ENCODE data around the gene FAM76B.

Gene FAM76B

DNA sequence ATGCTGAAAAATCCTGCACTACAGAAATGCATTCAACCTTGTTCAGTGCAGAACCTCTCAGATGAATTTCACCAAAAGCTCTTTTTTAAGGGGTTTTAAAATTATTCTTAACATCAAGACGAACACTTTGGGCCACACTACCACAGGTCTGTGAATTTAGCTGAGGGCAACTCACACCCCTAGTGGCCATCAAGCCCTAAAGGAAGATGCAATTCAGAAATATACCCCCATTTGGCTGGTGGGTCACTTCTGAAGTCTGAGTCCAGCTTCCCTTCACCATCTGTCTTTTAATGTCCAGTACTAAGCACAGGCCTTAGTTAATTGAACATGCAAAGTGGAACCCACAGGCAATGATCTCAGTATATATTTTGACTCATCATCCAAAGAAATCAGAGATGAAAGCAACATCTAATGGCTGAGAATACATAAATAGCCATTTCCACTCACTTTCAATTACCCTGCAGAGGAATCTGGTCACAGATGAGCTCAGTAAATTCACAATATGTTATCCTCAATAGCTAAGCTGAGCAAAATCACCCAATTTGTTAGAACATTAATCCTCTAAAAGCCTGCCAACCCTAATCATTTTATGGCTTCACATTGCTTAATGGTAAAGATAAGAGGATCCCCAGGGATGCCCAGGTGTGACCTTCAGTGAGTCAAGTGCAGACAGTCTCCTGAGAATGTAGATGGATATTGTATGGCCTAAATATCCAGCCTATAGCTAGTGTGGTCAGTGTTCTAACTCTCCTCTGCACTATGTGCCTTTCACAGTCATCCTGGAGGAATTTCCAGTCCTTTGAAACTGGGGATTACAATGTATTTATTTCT, 50.3 kb downstream of the FAM76B start:
- Histone ChIP-seq H3K27me3 (peaks cover 2% of the 10 kb centered on the region), H3K36me3 (no peaks in the 10 kb centered on the region), H3K27ac (no peak overlapping the region), H3K9me3 (no peaks in the 10 kb centered on the region), H3K4me1 (ENCODE audit: control insufficient read depth in 1 of 2, insufficient read depth in 1 of 2, low read depth in 1 of 2, low read length in 1 of 2) (no peaks in the 10 kb centered on the region), H3K4me3 (ENCODE audit: low read depth in 1 of 2, low read length in 1 of 2) (no peak overlapping the region)
- TF ChIP-seq, protein P1, sequence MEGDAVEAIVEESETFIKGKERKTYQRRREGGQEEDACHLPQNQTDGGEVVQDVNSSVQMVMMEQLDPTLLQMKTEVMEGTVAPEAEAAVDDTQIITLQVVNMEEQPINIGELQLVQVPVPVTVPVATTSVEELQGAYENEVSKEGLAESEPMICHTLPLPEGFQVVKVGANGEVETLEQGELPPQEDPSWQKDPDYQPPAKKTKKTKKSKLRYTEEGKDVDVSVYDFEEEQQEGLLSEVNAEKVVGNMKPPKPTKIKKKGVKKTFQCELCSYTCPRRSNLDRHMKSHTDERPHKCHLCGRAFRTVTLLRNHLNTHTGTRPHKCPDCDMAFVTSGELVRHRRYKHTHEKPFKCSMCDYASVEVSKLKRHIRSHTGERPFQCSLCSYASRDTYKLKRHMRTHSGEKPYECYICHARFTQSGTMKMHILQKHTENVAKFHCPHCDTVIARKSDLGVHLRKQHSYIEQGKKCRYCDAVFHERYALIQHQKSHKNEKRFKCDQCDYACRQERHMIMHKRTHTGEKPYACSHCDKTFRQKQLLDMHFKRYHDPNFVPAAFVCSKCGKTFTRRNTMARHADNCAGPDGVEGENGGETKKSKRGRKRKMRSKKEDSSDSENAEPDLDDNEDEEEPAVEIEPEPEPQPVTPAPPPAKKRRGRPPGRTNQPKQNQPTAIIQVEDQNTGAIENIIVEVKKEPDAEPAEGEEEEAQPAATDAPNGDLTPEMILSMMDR (IDR thresholded peaks at IDR 0.05), result no peak

DNA sequence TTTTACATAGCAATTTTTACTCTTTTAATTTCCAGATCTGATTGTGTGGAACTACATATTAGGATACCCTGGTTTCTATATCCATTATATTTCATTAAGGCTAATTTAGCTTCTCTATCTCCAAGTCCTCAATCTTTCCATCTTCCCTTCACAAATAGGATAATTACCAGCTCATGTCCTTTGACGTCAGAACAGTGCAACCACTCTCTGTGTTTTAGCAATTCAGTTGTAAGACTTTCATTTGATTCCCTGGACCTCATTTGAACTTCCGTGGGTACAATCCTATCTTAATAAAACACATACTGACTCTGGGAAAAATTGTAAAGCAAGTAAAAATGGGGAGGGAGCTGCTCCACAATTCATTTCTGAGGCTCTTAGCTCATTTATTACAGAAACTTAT, 52.8 kb downstream of the FAM76B start:
- TF ChIP-seq, protein P1 (IDR thresholded peaks at IDR 0.05), result no peak
- no peaks in the 10 kb centered on the region for H3K36me3 ChIP-seq
- H3K27ac ChIP-seq, result no peak overlapping the region
- no peaks in the 10 kb centered on the region for H3K4me1 ChIP-seq (ENCODE audit: control insufficient read depth in 1 of 2, insufficient read depth in 1 of 2, low read depth in 1 of 2, low read length in 1 of 2)
- H3K4me3 ChIP-seq (ENCODE audit: low read depth in 1 of 2, low read length in 1 of 2), result no peak overlapping the region
- H3K9me3 ChIP-seq, result no peaks in the 10 kb centered on the region
- H3K27me3 ChIP-seq, result peaks cover 8% of the 10 kb centered on the region

DNA sequence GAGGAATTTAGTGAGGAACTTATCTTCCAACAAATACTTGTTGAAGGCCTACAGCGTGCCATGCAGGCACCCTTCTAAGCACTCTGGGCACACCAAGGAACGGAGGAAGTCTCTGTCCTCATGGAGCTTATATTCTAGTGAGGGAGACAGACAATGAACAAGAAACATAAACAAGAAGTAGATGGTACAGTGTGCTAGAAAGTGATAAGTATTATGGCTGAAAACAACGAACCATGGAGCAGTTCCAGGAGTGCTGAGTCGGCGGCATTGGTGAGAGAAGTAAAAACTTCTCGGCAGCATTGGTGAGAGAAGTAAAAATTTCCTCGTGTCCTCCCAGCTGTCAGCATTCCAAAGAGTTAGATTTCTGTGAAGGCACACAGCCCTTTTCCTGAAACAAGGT, 53.2 kb downstream of the FAM76B start:
- H3K4me1 ChIP-seq (ENCODE audit: control insufficient read depth in 1 of 2, insufficient read depth in 1 of 2, low read depth in 1 of 2, low read length in 1 of 2), result no peaks in the 10 kb centered on the region
- H3K27me3 ChIP-seq, result peaks cover 8% of the 10 kb centered on the region
- H3K4me3 ChIP-seq (ENCODE audit: low read depth in 1 of 2, low read length in 1 of 2), result no peak overlapping the region
- H3K36me3 ChIP-seq, result no peaks in the 10 kb centered on the region
- H3K27ac ChIP-seq, result no peak overlapping the region
- H3K9me3 ChIP-seq, result no peaks in the 10 kb centered on the region
- TF ChIP-seq, protein P1 (IDR thresholded peaks at IDR 0.05), result no peak

DNA sequence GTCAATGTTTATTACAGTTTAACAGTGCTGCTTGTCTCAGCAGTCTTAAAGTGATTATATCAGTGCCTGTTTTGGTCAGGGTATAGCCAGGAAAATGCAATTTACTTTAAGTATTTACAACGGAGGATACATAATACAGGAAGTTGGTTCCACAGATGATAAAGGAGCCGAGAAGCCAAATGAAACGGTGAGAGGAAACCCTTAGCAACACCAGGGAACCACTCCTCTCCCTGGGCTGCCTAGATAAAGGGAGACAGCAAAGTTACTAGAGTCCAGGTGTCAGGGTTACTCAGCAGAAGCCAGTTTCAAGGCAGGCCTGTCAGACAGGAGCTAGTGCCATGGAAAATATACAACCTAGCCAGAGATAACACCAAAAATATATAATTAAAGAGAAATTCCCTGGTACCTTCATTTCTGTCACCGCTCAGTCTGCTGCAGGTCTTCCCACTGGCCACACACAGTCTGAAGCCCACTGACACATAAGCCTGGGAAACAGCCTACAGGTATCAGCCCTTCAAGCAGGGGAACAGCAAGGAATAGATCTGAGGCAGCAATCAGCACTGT, 55.5 kb downstream of the FAM76B start:
- no peaks in the 10 kb centered on the region for H3K4me1 ChIP-seq (ENCODE audit: control insufficient read depth in 1 of 2, insufficient read depth in 1 of 2, low read depth in 1 of 2, low read length in 1 of 2)
- TF ChIP-seq, protein P1 (IDR thresholded peaks at IDR 0.05), result no peak
- H3K36me3 ChIP-seq, result no peaks in the 10 kb centered on the region
- H3K27ac ChIP-seq, result no peak overlapping the region
- H3K9me3 ChIP-seq, result no peaks in the 10 kb centered on the region
- peaks cover 8% of the 10 kb centered on the region for H3K27me3 ChIP-seq
- H3K4me3 ChIP-seq (ENCODE audit: low read depth in 1 of 2, low read length in 1 of 2), result no peak overlapping the region

DNA sequence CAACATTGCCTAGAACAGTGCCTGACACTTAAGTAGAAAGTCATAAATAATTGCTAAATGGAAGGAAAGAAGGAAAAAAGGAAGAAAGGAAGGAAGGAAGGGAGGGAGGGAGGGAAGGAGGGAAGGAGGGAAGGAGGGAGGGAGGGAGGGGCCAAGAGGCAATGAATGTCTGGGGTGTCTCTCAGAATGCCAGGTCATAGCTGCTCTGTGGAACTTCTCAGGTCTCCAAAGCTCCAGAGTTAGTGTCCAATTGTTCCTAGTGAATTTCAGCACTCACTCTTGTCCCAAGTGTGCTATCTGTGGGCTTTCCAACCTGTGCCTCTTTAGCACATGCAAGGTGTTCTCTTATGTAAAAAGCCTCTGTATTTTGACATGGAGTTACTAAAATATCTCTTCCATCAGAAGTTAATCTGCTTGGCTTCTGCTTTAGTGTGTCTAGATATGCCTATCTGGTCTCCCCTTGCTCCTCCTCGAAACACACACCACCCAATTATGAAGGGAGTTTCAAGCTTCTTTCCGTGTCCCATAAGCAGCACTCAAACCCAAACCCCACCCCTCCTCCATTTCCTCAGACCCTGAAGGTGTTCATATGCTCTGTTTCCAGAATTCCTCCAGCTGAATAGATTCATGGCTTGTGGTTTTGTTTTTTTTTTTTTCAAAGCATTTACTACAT, 56.5 kb downstream of the FAM76B start:
- peaks cover 8% of the 10 kb centered on the region for H3K27me3 ChIP-seq
- no peaks in the 10 kb centered on the region for H3K9me3 ChIP-seq
- TF ChIP-seq, protein P1 (IDR thresholded peaks at IDR 0.05), result no peak
- no peaks in the 10 kb centered on the region for H3K4me1 ChIP-seq (ENCODE audit: control insufficient read depth in 1 of 2, insufficient read depth in 1 of 2, low read depth in 1 of 2, low read length in 1 of 2)
- no peak overlapping the region for H3K4me3 ChIP-seq (ENCODE audit: low read depth in 1 of 2, low read length in 1 of 2)
- H3K36me3 ChIP-seq, result no peaks in the 10 kb centered on the region
- no peak overlapping the region for H3K27ac ChIP-seq
